ENCODE data around the gene IFT172. TPM values are rescaled to one million over a fixed set of nuclear protein-coding genes. Genes with fewer than 3 reads are reported as not detected.

Gene IFT172
- total and polyA plus RNA-seq, 9 donors = 23.9 to 52.1 (median 42.2) TPM

GRCh38 chr2:27522400-27522945 lies 32.9 kb upstream of the IFT172 start:
- Histone ChIP-seq H3K27me3 (no peaks in the 10 kb centered on the region), H3K4me1 (ENCODE audit: insufficient read depth) (no peaks in the 10 kb centered on the region), H3K27ac (no peak overlapping the region), H3K9me3 (no peaks in the 10 kb centered on the region), H3K36me3 (no peaks in the 10 kb centered on the region), H3K4me3 (no peak overlapping the region)
- no peak for DNase-seq
- 84 to 93% (median 87%) methylated on average over 7 of the region's 7 CpGs for WGBS, 3 donors
- TF ChIP-seq EP300 (IDR thresholded peaks at IDR 0.05) (no peak), CTCF (IDR thresholded peaks at IDR 0.05) (no peak), POLR2A (IDR thresholded peaks at IDR 0.05) (no peak)
- intact Hi-C loops (cut with DNase I) = no loop called here

GRCh38 chr2:27520316-27520715 lies 30.8 kb upstream of the IFT172 start:
- H3K4me3 ChIP-seq = no peak overlapping the region
- intact Hi-C loops (cut with DNase I) = no loop called here
- DNase-seq = no peak
- no peak overlapping the region for H3K27ac ChIP-seq
- 88 to 95% (median 90%) methylated on average over 2 of the region's 2 CpGs for WGBS, 3 donors
- no peaks in the 10 kb centered on the region for H3K4me1 ChIP-seq (ENCODE audit: insufficient read depth)
- no peak for TF ChIP-seq POLR2A (IDR thresholded peaks at IDR 0.05)
- TF ChIP-seq CTCF (IDR thresholded peaks at IDR 0.05) = no peak
- no peak for TF ChIP-seq EP300 (IDR thresholded peaks at IDR 0.05)
- no peaks in the 10 kb centered on the region for H3K9me3 ChIP-seq
- no peaks in the 10 kb centered on the region for H3K36me3 ChIP-seq
- no peaks in the 10 kb centered on the region for H3K27me3 ChIP-seq

GRCh38 chr2:27518782-27519113 lies 29.2 kb upstream of the IFT172 start:
- Histone ChIP-seq H3K4me3 (no peak overlapping the region), H3K27me3 (no peaks in the 10 kb centered on the region), H3K9me3 (no peaks in the 10 kb centered on the region), H3K36me3 (no peaks in the 10 kb centered on the region), H3K27ac (no peak overlapping the region), H3K4me1 (ENCODE audit: insufficient read depth) (no peaks in the 10 kb centered on the region)
- intact Hi-C loops (cut with DNase I) = no loop called here
- no peak for TF ChIP-seq POLR2A (IDR thresholded peaks at IDR 0.05)
- no peak for TF ChIP-seq CTCF (IDR thresholded peaks at IDR 0.05)
- no peak for TF ChIP-seq EP300 (IDR thresholded peaks at IDR 0.05)
- DNase-seq = no peak
- 83 to 90% (median 87%) methylated on average over 4 of the region's 4 CpGs for WGBS, 3 donors

GRCh38 chr2:27518113-27518781 lies 28.7 kb upstream of the IFT172 start:
- H3K27ac ChIP-seq = no peak overlapping the region
- H3K4me1 ChIP-seq (ENCODE audit: insufficient read depth) = no peaks in the 10 kb centered on the region
- no peak for TF ChIP-seq EP300 (IDR thresholded peaks at IDR 0.05)
- no peak for TF ChIP-seq CTCF (IDR thresholded peaks at IDR 0.05)
- TF ChIP-seq POLR2A (IDR thresholded peaks at IDR 0.05) = no peak
- DNase-seq = no peak
- H3K4me3 ChIP-seq = no peak overlapping the region
- H3K9me3 ChIP-seq = no peaks in the 10 kb centered on the region
- intact Hi-C loops (cut with DNase I) = no loop called here
- no peaks in the 10 kb centered on the region for H3K36me3 ChIP-seq
- H3K27me3 ChIP-seq = no peaks in the 10 kb centered on the region
- WGBS, 3 donors = 74 to 82% (median 74%) methylated on average over 5 of the region's 5 CpGs

Data from ovary (tissue), 9 donors.